Lung (tissue), 12 donors: Measurements from ENCODE around the gene VWF. TPM values are rescaled to one million over a fixed set of nuclear protein-coding genes. Genes with fewer than 3 reads are reported as not detected.

Experiments
- ATAC-seq: fragments of 200-7000 bp; cut with Tn5 transposase; one replicate; pipeline ENCODE4 v1.9.1; 2020; ENCODE audit warnings: moderate number of reproducible peaks; ENCODE audit not compliant: insufficient read depth, low FRiP score
- DNase-seq, 3 donors: peaks; one replicate each; pipeline ENCODE4 v3.0.0-alpha.2; 2013 to 2017
- H3K27ac ChIP-seq, 2 donors: one replicate each; pipeline ENCODE4 v1.5.1; 2013; ENCODE audit warnings: mild to moderate bottlenecking in 2 of 2, moderate library complexity in 2 of 2, control low read depth in 1 of 2, inconsistent platforms in 1 of 2, low read depth in 1 of 2, low read length in 1 of 2
- H3K27me3 ChIP-seq, 3 donors: one replicate each; pipeline ENCODE4 v1.5.1; 2013; ENCODE audit warnings: low read length in 2 of 3; ENCODE audit not compliant: control insufficient read depth in 3 of 3, insufficient read depth in 3 of 3
- H3K36me3 ChIP-seq, 4 donors: one replicate each; pipeline ENCODE4 v1.5.1; 2013; ENCODE audit warnings: low read length in 4 of 4, mild to moderate bottlenecking in 1 of 4, moderate library complexity in 1 of 4; ENCODE audit not compliant: control insufficient read depth in 4 of 4, insufficient read depth in 4 of 4
- H3K4me1 ChIP-seq, 5 donors: one replicate each; pipeline ENCODE4 v1.5.1; 2013; ENCODE audit warnings: low read length in 5 of 5, mild to moderate bottlenecking in 2 of 5, moderate library complexity in 1 of 5; ENCODE audit not compliant: control insufficient read depth in 5 of 5, insufficient read depth in 5 of 5
- H3K4me3 ChIP-seq: one replicate; pipeline ENCODE4 v1.5.1; 2013; ENCODE audit warnings: mild to moderate bottlenecking, control low read depth, moderate library complexity
- H3K9ac ChIP-seq, 2 donors: one replicate each; pipeline ENCODE4 v1.5.1; 2013; ENCODE audit warnings: low read length in 2 of 2, control low read depth in 1 of 2; ENCODE audit not compliant: insufficient read depth in 1 of 2
- H3K9me3 ChIP-seq, 4 donors: one replicate each; pipeline ENCODE4 v1.5.1; 2013; ENCODE audit warnings: low read length in 3 of 4, mild to moderate bottlenecking in 1 of 4, moderate library complexity in 1 of 4; ENCODE audit not compliant: control insufficient read depth in 4 of 4, insufficient read depth in 3 of 4
- WGBS, 2 donors: extraction: QIAGEN DNeasy Blood & Tissue Kit; methylation state at CpG; one replicate each; pipeline ENCODE4 v1.1.7; 2013; 5-methylcytosine and 5-hydroxymethylcytosine counted together
- polyA plus RNA-seq, 2 donors: library from polyadenylated mRNA; stranded (reverse); fragments of 200-250 nt; gene quantifications; one replicate each; pipeline ENCODE4 v1.2.1, GENCODE V29; 2013
- total RNA-seq, 2 donors: library from RNA; depleted of rRNA in 1 of 2; stranded (reverse); fragments of >200 nt in 1 of 2; gene quantifications; one replicate each; pipeline ENCODE4 v1.2.1, GENCODE V29; 2014 to 2021
- TF ChIP-seq, protein P1 (sequence below): IDR thresholded peaks from 2 replicates; pipeline ENCODE4 v1.5.1; 2012; ENCODE audit warnings: mild to moderate bottlenecking; ENCODE audit errors: control extremely low read depth, extremely low read depth
- donor health status: control.
- donor health status: control.
- donor health status: Bipolar disorder and iron deficiency.
- donor health status: healthy.
- donor health status: DM: yes; HTN: yes; CAD: no.

Gene VWF
- total and polyA plus RNA-seq, 4 donors, result 65.6 to 285 (median 249) TPM

DNA sequence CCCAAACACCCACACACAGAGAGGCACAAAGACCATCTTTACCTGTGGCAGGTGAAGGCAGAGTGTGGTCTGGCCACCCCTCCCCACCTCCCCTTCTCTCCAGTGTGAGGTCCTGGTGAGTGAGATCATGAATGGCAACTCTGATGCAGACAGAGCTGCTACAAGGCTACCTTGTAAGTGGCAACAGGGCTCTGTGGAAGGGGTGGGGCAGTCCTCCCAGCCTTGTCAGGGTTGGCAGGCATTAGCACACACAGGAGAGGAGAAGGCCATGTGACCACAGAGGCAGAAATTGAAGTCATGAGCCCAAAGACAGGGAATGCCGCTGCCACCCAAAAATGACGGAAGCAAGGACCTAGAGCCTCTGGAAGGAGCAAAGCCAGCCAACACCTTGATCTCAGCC is 30.7 kb downstream of the VWF start:
- 81 to 89% methylated on average over 2 of the region's 2 CpGs for WGBS, 2 donors
- peak overlapping the region in 1 of 2 donors; percentile 77 for H3K27ac ChIP-seq
- ATAC-seq (no peak), DNase-seq (no peak)
- H3K9ac ChIP-seq, result no peak overlapping the region
- H3K9me3 ChIP-seq, result no peaks in the 10 kb centered on the region
- H3K4me3 ChIP-seq, result no peak overlapping the region
- no peaks in the 10 kb centered on the region for H3K27me3 ChIP-seq
- peaks cover 0 to 28% (median 0%) of the 10 kb centered on the region in 5 donors for H3K4me1 ChIP-seq
- TF ChIP-seq, protein P1, sequence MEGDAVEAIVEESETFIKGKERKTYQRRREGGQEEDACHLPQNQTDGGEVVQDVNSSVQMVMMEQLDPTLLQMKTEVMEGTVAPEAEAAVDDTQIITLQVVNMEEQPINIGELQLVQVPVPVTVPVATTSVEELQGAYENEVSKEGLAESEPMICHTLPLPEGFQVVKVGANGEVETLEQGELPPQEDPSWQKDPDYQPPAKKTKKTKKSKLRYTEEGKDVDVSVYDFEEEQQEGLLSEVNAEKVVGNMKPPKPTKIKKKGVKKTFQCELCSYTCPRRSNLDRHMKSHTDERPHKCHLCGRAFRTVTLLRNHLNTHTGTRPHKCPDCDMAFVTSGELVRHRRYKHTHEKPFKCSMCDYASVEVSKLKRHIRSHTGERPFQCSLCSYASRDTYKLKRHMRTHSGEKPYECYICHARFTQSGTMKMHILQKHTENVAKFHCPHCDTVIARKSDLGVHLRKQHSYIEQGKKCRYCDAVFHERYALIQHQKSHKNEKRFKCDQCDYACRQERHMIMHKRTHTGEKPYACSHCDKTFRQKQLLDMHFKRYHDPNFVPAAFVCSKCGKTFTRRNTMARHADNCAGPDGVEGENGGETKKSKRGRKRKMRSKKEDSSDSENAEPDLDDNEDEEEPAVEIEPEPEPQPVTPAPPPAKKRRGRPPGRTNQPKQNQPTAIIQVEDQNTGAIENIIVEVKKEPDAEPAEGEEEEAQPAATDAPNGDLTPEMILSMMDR, result no peak
- peaks cover 0 to 9% (median 0%) of the 10 kb centered on the region in 4 donors for H3K36me3 ChIP-seq

GRCh38 chr12:6092784-6093722 is 31.4 kb downstream of the VWF start:
- WGBS, 2 donors, result 52 to 77% methylated on average over 9 of the region's 9 CpGs
- Histone ChIP-seq H3K36me3 (peaks cover 0 to 9% (median 0%) of the 10 kb centered on the region in 4 donors), H3K27ac (peak overlapping the region in 1 of 2 donors; percentile 77), H3K4me1 (peaks cover 0 to 28% (median 0%) of the 10 kb centered on the region in 5 donors), H3K9me3 (no peaks in the 10 kb centered on the region), H3K9ac (no peak overlapping the region), H3K27me3 (no peaks in the 10 kb centered on the region), H3K4me3 (no peak overlapping the region)
- no peak for DNase-seq
- TF ChIP-seq, protein P1, result no peak
- ATAC-seq, result peak; percentile 90

DNA sequence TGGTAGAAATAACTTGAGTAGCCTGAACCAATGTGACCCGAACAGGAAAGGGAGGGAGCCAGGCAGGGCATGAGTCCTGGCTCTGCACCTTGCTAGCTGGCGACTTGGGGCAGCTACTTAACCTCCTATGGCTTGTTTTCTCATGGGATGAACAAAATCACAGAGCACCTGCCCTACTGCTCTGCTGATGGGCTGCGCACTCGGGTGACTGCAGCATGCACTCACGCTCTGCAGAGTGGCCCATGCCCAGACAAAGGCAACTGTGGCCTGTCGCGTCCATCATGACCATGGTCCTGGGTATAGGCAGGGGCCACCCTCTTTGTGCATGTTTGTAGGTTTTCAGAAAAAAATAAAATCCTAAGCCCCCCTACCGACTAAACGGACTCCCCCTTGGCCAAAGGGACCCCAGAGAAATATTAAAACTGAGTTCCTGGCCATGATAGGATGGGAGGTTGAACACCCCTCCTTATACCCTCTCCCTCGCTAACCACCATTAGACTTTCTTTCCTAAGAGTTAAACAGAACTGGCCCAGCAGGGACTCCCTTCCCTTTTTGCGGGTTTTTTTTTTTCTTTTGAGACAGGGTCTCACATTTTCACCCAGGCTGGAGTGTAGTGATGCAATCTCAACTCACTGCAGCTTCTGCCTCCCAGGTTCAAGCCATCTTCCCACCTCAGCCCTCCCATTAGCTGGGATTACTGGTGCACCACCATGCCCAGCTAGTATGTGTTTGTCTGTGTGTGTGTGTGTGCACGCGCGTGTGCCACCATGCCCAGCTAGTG is 32.5 kb downstream of the VWF start:
- DNase-seq, result no peak
- ATAC-seq, result no peak
- Histone ChIP-seq H3K36me3 (peaks cover 0 to 11% (median 0%) of the 10 kb centered on the region in 4 donors), H3K27ac (peak overlapping the region in 1 of 2 donors; percentile 59), H3K4me3 (no peak overlapping the region), H3K9ac (no peak overlapping the region), H3K9me3 (no peaks in the 10 kb centered on the region), H3K4me1 (peaks cover 0 to 28% (median 0%) of the 10 kb centered on the region in 5 donors), H3K27me3 (no peaks in the 10 kb centered on the region)
- 72 to 90% methylated on average over 14 of the region's 14 CpGs for WGBS, 2 donors
- TF ChIP-seq, protein P1, result no peak
